Mesendoderm (in vitro differentiated cells): ENCODE results near the gene SP140.

Experiments used
- DNase-seq: peaks from one replicate; pipeline ENCODE4 v3.0.0; 2013
- H2AK5ac ChIP-seq: 2 replicates; pipeline ENCODE4 v1.6.1; 2013; ENCODE audit warnings: low read length, inconsistent platforms
- H2BK120ac ChIP-seq: 2 replicates; pipeline ENCODE4 v1.6.1; 2013; ENCODE audit warnings: low read depth, mild to moderate bottlenecking, low read length, moderate library complexity, mixed read lengths
- H2BK15ac ChIP-seq: replicated peaks from 2 replicates; pipeline ENCODE4 v1.6.1; 2013; ENCODE audit warnings: low read depth, mild to moderate bottlenecking, moderate library complexity
- H2BK5ac ChIP-seq: 2 replicates; pipeline ENCODE4 v1.6.1; 2013; ENCODE audit warnings: low read length, inconsistent platforms
- H3K18ac ChIP-seq: 2 replicates; pipeline ENCODE4 v1.6.1; 2013; ENCODE audit warnings: mild to moderate bottlenecking, low read length, mixed read lengths
- H3K23ac ChIP-seq: one replicate; pipeline ENCODE4 v1.6.1; 2013; ENCODE audit warnings: low read length
- H3K27ac ChIP-seq: 2 replicates; pipeline ENCODE4 v1.5.1; 2013; ENCODE audit warnings: low read depth, mild to moderate bottlenecking, inconsistent platforms, low read length, moderate library complexity
- H3K27me3 ChIP-seq: 2 replicates; pipeline ENCODE4 v1.6.1; 2013; ENCODE audit warnings: low read length, control low read depth, mild to moderate bottlenecking, inconsistent platforms; ENCODE audit not compliant: insufficient read depth, poor library complexity
- H3K36me3 ChIP-seq: 2 replicates; pipeline ENCODE4 v1.6.1; 2013; ENCODE audit warnings: low read length, inconsistent platforms; ENCODE audit not compliant: control insufficient read depth, insufficient read depth
- H3K4ac ChIP-seq: one replicate; pipeline ENCODE4 v1.6.1; 2013; ENCODE audit warnings: low read depth, mild to moderate bottlenecking, low read length, moderate library complexity
- H3K4me1 ChIP-seq: 2 replicates; pipeline ENCODE4 v1.6.1; 2013; ENCODE audit warnings: low read depth, low read length, inconsistent platforms; ENCODE audit not compliant: control insufficient read depth
- H3K4me2 ChIP-seq: 2 replicates; pipeline ENCODE4 v1.6.1; 2013; ENCODE audit warnings: low read length
- H3K4me3 ChIP-seq: 2 replicates; pipeline ENCODE4 v1.5.1; 2013; ENCODE audit warnings: mild to moderate bottlenecking, low read length
- H3K56ac ChIP-seq: one replicate; pipeline ENCODE4 v1.6.1; 2013; ENCODE audit warnings: low read length
- H3K79me1 ChIP-seq: 2 replicates; pipeline ENCODE4 v1.6.1; 2013; ENCODE audit warnings: low read length, inconsistent platforms
- H3K79me2 ChIP-seq: 2 replicates; pipeline ENCODE4 v1.6.1; 2013; ENCODE audit warnings: mild to moderate bottlenecking, low read length; ENCODE audit not compliant: control insufficient read depth, insufficient read depth
- H3K9ac ChIP-seq: 2 replicates; pipeline ENCODE4 v1.6.1; 2013; ENCODE audit warnings: low read length, inconsistent platforms
- H4K5ac ChIP-seq: one replicate; pipeline ENCODE4 v1.6.1; 2013; ENCODE audit warnings: low read length
- H4K8ac ChIP-seq: one replicate; pipeline ENCODE4 v1.6.1; 2013; ENCODE audit warnings: low read depth, mild to moderate bottlenecking, control low read depth, low read length, moderate library complexity
- WGBS: extraction: QIAGEN DNeasy Blood & Tissue Kit; methylation state at CpG from one replicate; pipeline ENCODE4 v1.1.7; 2013; ENCODE audit warnings: low lambda C conversion rate, missing lambda C conversion rate; ENCODE audit not compliant: insufficient coverage; ENCODE audit errors: extremely low coverage; 5-methylcytosine and 5-hydroxymethylcytosine counted together

The SP140 gene

GRCh38 chr2:230324503-230324902 lies 99.0 kb downstream of the SP140 start:
- Histone ChIP-seq H3K79me2 (no peaks in the 10 kb centered on the region), H3K4me3 (no peak overlapping the region), H2BK15ac (no peak overlapping the region), H3K4ac (no peak overlapping the region), H4K5ac (no peak overlapping the region), H3K4me2 (no peak overlapping the region), H2AK5ac (no peak overlapping the region), H2BK120ac (no peak overlapping the region), H3K27ac (no peak overlapping the region), H3K4me1 (no peaks in the 10 kb centered on the region), H4K8ac (no peak overlapping the region), H3K27me3 (no peaks in the 10 kb centered on the region), H3K23ac (no peak overlapping the region), H3K79me1 (no peaks in the 10 kb centered on the region), H3K36me3 (no peaks in the 10 kb centered on the region), H3K56ac (no peak overlapping the region), H2BK5ac (no peak overlapping the region), H3K9ac (no peak overlapping the region), H3K18ac (no peak overlapping the region)
- WGBS, result no CpG with 5 or more reads among the region's 5 CpGs
- DNase-seq, result no peak

GRCh38 chr2:230325316-230326243 lies 100.0 kb downstream of the SP140 start:
- no peaks in the 10 kb centered on the region for H3K27me3 ChIP-seq
- no peak overlapping the region for H3K4me3 ChIP-seq
- no peak overlapping the region for H3K23ac ChIP-seq
- no peaks in the 10 kb centered on the region for H3K36me3 ChIP-seq
- no peak for DNase-seq
- H3K4me2 ChIP-seq, result no peak overlapping the region
- H2BK120ac ChIP-seq, result no peak overlapping the region
- no peak overlapping the region for H4K5ac ChIP-seq
- H2AK5ac ChIP-seq, result no peak overlapping the region
- no peaks in the 10 kb centered on the region for H3K79me2 ChIP-seq
- H3K79me1 ChIP-seq, result no peaks in the 10 kb centered on the region
- H3K4me1 ChIP-seq, result no peaks in the 10 kb centered on the region
- H2BK5ac ChIP-seq, result no peak overlapping the region
- H3K56ac ChIP-seq, result no peak overlapping the region
- no peak overlapping the region for H3K9ac ChIP-seq
- H3K4ac ChIP-seq, result no peak overlapping the region
- H2BK15ac ChIP-seq, result no peak overlapping the region
- H4K8ac ChIP-seq, result no peak overlapping the region
- H3K18ac ChIP-seq, result no peak overlapping the region
- no CpG with 5 or more reads among the region's 9 CpGs for WGBS
- H3K27ac ChIP-seq, result no peak overlapping the region

GRCh38 chr2:230326453-230327417 lies 101.2 kb downstream of the SP140 start, which contains the start of gene SP140L:
TSS of gene SP140L (plus strand) at chr2:230327193. CDS start at chr2:230327270, 77 bp downstream.
- WGBS, result no CpG with 5 or more reads among the region's 11 CpGs
- no peaks in the 10 kb centered on the region for H3K79me1 ChIP-seq
- peak within 1 kb of the TSS; percentile 3 for H3K56ac ChIP-seq
- H3K18ac ChIP-seq, result no peak within 1 kb of the TSS
- no peak within 1 kb of the TSS for H3K4me3 ChIP-seq
- no peak within 1 kb of the TSS for H4K5ac ChIP-seq
- no peaks in the 10 kb centered on the region for H3K4me1 ChIP-seq
- H3K79me2 ChIP-seq, result no peaks in the 10 kb centered on the region
- H3K27ac ChIP-seq, result no peak within 1 kb of the TSS
- H3K36me3 ChIP-seq, result no peaks in the 10 kb centered on the region
- no peak within 1 kb of the TSS for H3K4ac ChIP-seq
- no peak within 1 kb of the TSS for H3K23ac ChIP-seq
- H4K8ac ChIP-seq, result no peak within 1 kb of the TSS
- H3K4me2 ChIP-seq, result no peak within 1 kb of the TSS
- no peaks in the 10 kb centered on the region for H3K27me3 ChIP-seq
- DNase-seq, result peak; percentile 64
- no peak within 1 kb of the TSS for H2BK5ac ChIP-seq
- no peak within 1 kb of the TSS for H2BK15ac ChIP-seq
- H2BK120ac ChIP-seq, result no peak within 1 kb of the TSS
- no peak within 1 kb of the TSS for H3K9ac ChIP-seq
- H2AK5ac ChIP-seq, result no peak within 1 kb of the TSS

- no peak overlapping the region for H3K4me3 ChIP-seq
- H3K4me2 ChIP-seq, result no peak overlapping the region
- H3K56ac ChIP-seq, result no peak overlapping the region
- no peaks in the 10 kb centered on the region for H3K79me2 ChIP-seq
- H3K27ac ChIP-seq, result no peak overlapping the region
- no CpG with 5 or more reads among the region's 5 CpGs for WGBS
- no peak overlapping the region for H3K23ac ChIP-seq
- H3K4ac ChIP-seq, result no peak overlapping the region
- no peak overlapping the region for H4K8ac ChIP-seq
- H3K79me1 ChIP-seq, result no peaks in the 10 kb centered on the region
- H2BK5ac ChIP-seq, result no peak overlapping the region
- H2AK5ac ChIP-seq, result no peak overlapping the region
- H4K5ac ChIP-seq, result no peak overlapping the region
- no peaks in the 10 kb centered on the region for H3K36me3 ChIP-seq
- H3K9ac ChIP-seq, result no peak overlapping the region
- no peak for DNase-seq
- no peaks in the 10 kb centered on the region for H3K27me3 ChIP-seq
- no peaks in the 10 kb centered on the region for H3K4me1 ChIP-seq
- no peak overlapping the region for H2BK120ac ChIP-seq
- H2BK15ac ChIP-seq, result no peak overlapping the region
- H3K18ac ChIP-seq, result no peak overlapping the region
Measured at GRCh38 chr2:230327418-230328154, 102.0 kb downstream of the SP140 start.

GRCh38 chr2:230328155-230328458 lies 102.6 kb downstream of the SP140 start:
- Histone ChIP-seq H3K9ac (no peak overlapping the region), H3K23ac (no peak overlapping the region), H3K4me3 (no peak overlapping the region)

More at GRCh38 chr2:230328155-230328458, 102.6 kb downstream of the SP140 start:
- Histone ChIP-seq H2AK5ac (no peak overlapping the region), H3K4ac (no peak overlapping the region), H3K36me3 (no peaks in the 10 kb centered on the region), H3K4me1 (no peaks in the 10 kb centered on the region), H4K8ac (no peak overlapping the region), H3K79me2 (no peaks in the 10 kb centered on the region), H3K18ac (no peak overlapping the region), H2BK5ac (no peak overlapping the region), H2BK120ac (no peak overlapping the region), H3K27ac (no peak overlapping the region), H3K56ac (no peak overlapping the region), H3K4me2 (no peak overlapping the region), H3K79me1 (no peaks in the 10 kb centered on the region), H3K27me3 (no peaks in the 10 kb centered on the region), H2BK15ac (no peak overlapping the region), H4K5ac (no peak overlapping the region)
- no peak for DNase-seq
- WGBS, result 100% methylated on average over 1 of the region's 8 CpGs
